Neuron (in vitro differentiated cells): ENCODE data around the gene INPP5A.

Experiments used
- H2AFZ ChIP-seq: one replicate; pipeline ENCODE4 v1.6.1; 2013; ENCODE audit warnings: low read depth, mild to moderate bottlenecking, inconsistent platforms, low read length, moderate library complexity
- H3K27me3 ChIP-seq: one replicate; pipeline ENCODE4 v1.6.1; 2013; ENCODE audit warnings: low read length; ENCODE audit not compliant: insufficient read depth
- H3K36me3 ChIP-seq: one replicate; pipeline ENCODE4 v1.6.1; 2013; ENCODE audit warnings: low read length; ENCODE audit not compliant: insufficient read depth
- H3K4me1 ChIP-seq: one replicate; pipeline ENCODE4 v1.6.1; 2013; ENCODE audit warnings: low read length; ENCODE audit not compliant: insufficient read depth
- H3K4me3 ChIP-seq: 2 replicates; pipeline ENCODE4 v1.5.1; 2013; ENCODE audit warnings: mild to moderate bottlenecking, low read length, moderate library complexity
- H3K9me3 ChIP-seq: one replicate; pipeline ENCODE4 v1.6.1; 2013; ENCODE audit warnings: low read length

INPP5A gene

DNA sequence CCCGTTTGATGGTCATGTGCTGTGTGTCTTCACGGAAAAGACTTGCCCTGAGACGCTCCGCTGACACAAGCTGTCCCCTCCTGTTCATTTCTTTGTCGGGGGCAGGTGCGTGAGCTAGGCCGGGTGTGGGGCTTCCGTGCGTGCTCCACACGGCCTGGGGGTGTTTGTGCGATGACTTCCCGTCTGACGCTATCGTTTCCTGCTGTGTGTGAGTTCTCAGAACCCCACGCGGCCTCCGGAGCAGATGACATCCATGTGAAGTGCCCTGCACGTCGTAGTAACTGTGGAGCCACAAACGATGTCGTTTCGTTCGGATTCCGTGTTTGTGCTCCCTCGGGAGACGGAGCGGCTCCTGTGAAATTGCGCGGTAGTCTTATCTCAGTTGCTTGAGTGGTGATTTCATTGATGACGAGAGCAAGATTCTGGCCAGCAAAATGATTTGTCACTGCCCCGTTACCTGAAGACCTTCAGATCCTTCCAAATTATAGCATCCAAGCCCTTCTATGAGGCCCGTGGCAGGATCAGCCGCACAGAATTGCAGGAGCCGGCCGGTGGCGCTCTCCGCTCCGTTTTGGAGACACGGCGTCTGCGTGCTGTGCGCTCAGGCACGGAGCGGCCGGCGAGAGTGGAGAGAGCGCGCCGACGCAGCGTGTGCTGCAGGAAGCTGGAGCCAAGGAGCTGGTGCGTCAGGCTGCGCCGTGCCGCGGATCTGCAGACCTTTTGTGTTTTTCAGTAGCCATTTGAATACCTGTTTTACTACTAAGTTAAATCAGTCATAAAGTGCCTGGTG is 153.4 kb downstream of the INPP5A start:
- H3K4me1 ChIP-seq = no peaks in the 10 kb centered on the region
- peaks cover 3% of the 10 kb centered on the region for H3K36me3 ChIP-seq
- no peak overlapping the region for H2AFZ ChIP-seq
- no peak overlapping the region for H3K4me3 ChIP-seq
- no peaks in the 10 kb centered on the region for H3K27me3 ChIP-seq
- peaks cover 23% of the 10 kb centered on the region for H3K9me3 ChIP-seq

GRCh38 chr10:132691711-132692153 is 154.1 kb downstream of the INPP5A start:
- Histone ChIP-seq H2AFZ (no peak overlapping the region), H3K4me3 (no peak overlapping the region), H3K36me3 (peaks cover 3% of the 10 kb centered on the region), H3K4me1 (no peaks in the 10 kb centered on the region), H3K27me3 (no peaks in the 10 kb centered on the region), H3K9me3 (peaks cover 26% of the 10 kb centered on the region)

DNA sequence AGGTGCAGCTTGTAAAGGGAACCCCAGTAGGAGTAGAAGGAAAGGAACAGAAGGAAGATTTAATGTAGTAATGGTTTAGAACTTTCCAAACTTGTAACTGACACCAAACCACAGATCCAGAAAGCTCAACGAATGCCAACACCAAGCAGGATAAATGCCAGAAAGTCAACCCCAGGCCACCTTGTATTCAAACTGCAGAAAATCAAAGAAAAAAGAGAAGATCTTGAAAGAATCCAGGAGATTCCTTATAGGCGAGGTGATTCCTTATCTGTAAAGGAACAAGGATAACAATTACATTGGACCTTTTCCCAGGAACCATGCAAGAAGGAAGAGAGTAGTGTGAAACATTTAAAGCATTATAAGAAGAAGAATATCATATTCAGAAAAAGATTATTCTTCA is 154.7 kb downstream of the INPP5A start:
- Histone ChIP-seq H3K4me1 (no peaks in the 10 kb centered on the region), H2AFZ (no peak overlapping the region), H3K4me3 (no peak overlapping the region), H3K9me3 (peaks cover 26% of the 10 kb centered on the region), H3K36me3 (peaks cover 3% of the 10 kb centered on the region), H3K27me3 (no peaks in the 10 kb centered on the region)

DNA sequence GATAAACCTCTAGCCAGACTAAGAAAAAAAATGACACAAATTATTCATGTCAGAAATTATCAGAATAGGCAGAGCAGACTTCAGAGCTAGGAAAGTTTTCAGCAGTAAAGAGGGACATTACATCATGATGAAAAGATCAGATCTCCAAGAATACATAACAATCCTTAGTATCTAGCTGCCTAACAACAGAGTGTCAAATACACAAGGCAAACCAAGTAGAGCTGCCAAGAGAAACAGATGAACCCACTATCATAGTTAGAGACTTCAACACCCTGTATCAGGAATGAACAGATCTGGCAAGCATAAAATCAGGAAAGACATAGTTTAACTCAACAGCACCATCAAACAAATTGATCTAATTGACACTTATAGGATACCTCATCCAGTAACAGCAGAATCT is 156.1 kb downstream of the INPP5A start:
- Histone ChIP-seq H2AFZ (no peak overlapping the region), H3K27me3 (no peaks in the 10 kb centered on the region), H3K4me1 (no peaks in the 10 kb centered on the region), H3K9me3 (peaks cover 30% of the 10 kb centered on the region), H3K36me3 (peaks cover 3% of the 10 kb centered on the region), H3K4me3 (no peak overlapping the region)

DNA sequence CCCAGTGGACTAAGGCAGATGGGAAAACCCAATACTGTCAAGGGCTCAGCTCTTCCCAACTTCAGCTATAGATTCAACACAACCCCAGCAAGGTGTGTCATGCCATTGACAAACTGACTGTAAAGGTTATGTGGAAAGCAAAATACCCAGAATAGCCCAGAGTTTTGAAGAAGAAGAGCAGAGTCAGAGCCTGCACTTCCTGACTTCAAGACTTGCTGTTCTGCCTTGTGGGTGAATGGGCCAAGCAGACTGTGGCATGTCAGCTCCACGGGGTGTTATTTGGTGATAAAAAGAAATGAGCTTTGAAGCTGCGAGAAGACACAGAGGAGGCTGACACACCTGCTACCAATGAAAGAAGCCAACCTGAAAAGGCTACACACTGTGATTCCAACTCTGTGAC is 158.6 kb downstream of the INPP5A start:
- Histone ChIP-seq H3K27me3 (no peaks in the 10 kb centered on the region), H3K36me3 (no peaks in the 10 kb centered on the region), H2AFZ (no peak overlapping the region), H3K4me1 (no peaks in the 10 kb centered on the region), H3K4me3 (no peak overlapping the region), H3K9me3 (peaks cover 16% of the 10 kb centered on the region)

DNA sequence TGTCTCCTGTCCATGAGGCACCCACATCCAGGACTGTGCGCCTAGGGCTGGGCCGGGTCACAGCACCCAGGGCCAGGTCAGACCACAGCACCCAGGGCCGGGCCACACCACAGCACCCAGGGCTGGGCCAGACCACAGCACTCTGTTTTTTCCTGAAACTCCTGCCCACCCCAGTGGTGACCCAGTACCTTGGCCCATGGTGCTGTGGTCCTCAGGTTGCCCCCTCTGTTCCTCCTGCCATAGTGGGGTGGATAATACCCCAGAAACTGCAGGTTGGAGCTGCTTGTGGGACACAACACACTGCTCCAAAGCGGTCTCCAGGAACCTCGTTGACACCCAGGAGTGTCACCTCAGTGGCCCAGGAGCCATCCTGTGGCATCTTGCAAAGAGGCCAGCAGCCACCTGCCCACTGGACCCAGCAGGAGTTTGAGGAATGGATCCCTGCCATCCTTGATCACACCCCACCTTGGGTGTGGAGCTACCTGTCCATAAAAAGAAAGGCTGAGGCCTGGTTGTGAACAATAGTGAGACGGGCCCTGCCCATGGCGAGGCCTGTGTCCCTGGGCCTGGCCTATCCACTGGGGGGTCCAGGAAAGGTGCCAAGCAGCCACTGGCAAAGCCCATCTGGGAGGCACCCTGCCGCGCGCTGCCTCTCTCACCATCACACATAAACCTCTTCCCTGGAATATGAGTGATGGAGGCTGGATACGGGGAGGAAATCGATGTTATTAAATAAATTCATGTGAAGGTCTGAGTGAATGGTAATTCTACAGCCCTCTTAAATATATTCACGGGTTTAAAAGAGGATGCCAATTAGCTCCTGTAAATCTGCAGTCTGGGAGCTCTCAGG is 159.4 kb downstream of the INPP5A start:
- H3K27me3 ChIP-seq = no peaks in the 10 kb centered on the region
- no peaks in the 10 kb centered on the region for H3K36me3 ChIP-seq
- no peaks in the 10 kb centered on the region for H3K4me1 ChIP-seq
- peaks cover 15% of the 10 kb centered on the region for H3K9me3 ChIP-seq
- no peak overlapping the region for H2AFZ ChIP-seq
- no peak overlapping the region for H3K4me3 ChIP-seq

DNA sequence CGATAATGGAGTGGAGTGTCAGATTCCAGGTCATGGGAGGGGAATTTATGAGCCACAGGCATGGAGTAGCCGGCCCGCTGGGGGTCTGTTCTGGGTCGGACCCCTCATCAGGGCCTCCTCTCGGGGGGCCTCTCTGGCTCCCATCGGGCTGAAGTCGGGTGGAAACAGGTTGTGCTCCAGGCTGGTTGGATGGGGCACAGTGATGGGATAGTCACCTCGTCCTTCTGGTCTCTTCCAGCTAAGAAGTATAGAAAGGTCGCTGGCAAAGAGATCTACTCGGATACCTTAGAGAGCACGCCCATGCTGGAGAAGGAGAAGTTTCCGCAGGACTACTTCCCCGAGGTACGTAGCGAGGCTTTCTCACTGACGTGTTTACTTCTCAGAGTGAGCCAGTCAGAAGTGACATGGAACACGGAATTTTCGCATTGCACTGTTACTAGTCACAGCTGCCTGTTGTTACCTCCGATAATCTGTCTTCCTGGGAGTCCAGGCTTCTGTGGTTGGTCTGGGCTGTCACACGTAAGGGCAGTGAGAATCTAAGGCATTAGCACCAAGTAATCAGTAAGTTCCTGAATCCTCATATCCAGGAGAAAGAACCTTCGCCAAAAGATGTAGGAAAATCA is 160.1 kb downstream of the INPP5A start:
- Histone ChIP-seq H3K4me1 (no peaks in the 10 kb centered on the region), H3K36me3 (no peaks in the 10 kb centered on the region), H2AFZ (no peak overlapping the region), H3K27me3 (no peaks in the 10 kb centered on the region), H3K9me3 (peaks cover 15% of the 10 kb centered on the region), H3K4me3 (no peak overlapping the region)

DNA sequence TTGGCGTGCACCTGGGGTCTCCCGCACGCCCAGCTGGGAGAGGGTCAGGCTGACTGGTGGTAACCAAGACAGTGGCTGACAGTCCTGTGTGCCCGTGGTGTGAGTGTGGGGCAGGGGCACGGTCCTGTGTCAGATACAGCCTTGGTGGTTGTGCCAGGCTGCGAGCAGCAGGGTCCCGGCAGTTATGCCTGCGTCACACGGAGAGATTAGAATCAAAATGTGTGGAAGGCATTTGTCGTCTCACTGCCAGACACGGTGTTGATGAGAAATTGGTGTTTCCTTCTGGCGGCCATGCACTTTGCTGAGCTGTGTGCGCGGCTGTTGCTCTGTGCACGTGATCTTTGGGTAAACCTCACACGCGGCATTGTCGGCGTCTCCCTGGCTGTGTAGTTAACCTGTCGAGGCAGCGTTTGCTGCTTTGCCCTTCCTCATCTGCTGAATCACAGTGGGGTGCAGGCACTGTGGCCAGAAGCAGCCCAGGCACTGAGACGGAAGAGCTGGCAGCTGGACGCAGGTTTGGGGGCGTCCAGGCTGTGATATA is 160.7 kb downstream of the INPP5A start:
- Histone ChIP-seq H3K27me3 (no peaks in the 10 kb centered on the region), H3K4me3 (no peak overlapping the region), H3K4me1 (no peaks in the 10 kb centered on the region), H2AFZ (no peak overlapping the region), H3K9me3 (peaks cover 15% of the 10 kb centered on the region), H3K36me3 (peaks cover 2% of the 10 kb centered on the region)

DNA sequence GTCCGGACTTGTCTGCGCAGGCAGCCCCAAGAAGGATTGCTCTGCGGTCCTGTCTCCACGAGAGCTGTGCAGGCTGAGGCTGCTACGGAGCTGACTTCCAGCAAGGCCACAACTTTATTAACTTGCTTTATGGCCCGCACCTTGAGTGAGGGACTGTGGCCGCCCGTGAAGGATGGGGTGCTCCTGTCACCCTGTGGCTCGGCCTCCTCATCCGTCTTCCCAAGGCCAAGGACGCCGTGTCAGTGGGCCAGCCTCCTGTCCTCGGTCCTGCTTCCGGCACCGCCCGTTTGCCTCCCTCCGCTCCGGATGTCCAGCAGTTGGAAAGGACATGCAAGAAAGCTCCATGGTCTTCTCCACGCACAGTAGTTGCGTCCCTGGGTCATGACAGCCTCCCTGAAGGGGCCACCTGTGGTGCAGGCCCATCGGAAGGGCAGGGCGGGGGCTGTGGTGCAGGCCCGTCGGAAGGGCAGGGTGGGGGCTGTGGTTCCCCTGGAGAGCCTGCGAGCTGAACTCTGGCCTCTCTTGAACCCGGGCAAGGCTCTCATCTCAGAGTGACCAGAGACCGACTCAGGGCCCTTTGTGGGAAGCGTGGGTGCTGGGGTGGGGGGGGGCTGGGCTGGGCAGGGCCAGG is 161.3 kb downstream of the INPP5A start:
- Histone ChIP-seq H3K4me3 (no peak overlapping the region), H3K9me3 (peaks cover 19% of the 10 kb centered on the region), H3K36me3 (peaks cover 4% of the 10 kb centered on the region), H2AFZ (no peak overlapping the region), H3K4me1 (no peaks in the 10 kb centered on the region), H3K27me3 (no peaks in the 10 kb centered on the region)

- no peak overlapping the region for H3K4me3 ChIP-seq
- H2AFZ ChIP-seq = no peak overlapping the region
- peaks cover 20% of the 10 kb centered on the region for H3K9me3 ChIP-seq
- no peaks in the 10 kb centered on the region for H3K4me1 ChIP-seq
- no peaks in the 10 kb centered on the region for H3K27me3 ChIP-seq
- H3K36me3 ChIP-seq = peaks cover 4% of the 10 kb centered on the region
These were observed 162.0 kb downstream of the INPP5A start for GRCh38 chr10:132699411-132700155.

DNA sequence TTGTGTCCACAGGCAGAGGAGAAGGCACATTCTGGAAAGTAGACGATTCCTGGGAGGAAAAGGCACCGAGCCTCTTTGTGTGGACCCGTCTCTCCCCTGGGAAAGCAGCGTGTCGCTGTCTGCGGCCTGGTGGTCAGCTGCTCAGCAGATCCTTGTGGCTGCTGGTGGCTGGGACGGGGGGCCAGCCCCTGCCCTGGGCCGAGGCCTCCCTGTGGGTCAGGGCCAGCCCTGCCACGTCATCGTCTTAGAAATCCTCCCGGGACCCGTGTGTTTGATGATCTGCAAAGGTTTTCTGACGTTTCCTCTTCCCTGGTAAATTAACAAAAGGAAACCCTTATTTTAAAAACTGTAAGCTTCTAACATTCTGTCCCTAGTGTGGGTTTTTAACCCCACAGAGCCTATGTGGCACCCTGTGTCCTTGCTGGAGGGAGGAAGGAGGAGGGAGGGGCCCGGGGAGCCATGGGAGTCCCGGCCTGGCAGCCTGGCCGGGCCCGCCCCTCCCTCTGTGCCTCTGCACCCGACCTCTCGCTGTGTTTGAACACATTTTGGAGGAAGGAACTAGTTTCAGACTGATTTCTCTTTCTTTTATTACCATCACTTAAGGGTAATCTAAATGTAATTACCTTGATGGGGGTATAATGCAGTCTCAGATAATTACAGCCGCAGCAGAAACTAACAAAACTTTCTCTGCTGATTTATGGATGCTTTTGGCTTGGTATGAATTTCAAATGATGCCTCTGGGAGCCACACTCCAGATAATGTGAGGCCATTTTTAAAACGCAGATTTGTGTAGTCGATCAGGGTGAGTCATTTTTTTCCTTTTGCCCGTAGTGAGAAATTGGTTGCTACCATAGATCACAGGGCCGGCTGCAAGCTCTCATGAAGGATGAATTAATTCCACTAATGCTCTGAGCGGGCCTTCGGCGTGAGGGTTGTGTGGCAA is 162.8 kb downstream of the INPP5A start:
- Histone ChIP-seq H2AFZ (no peak overlapping the region), H3K4me1 (no peaks in the 10 kb centered on the region), H3K36me3 (peaks cover 5% of the 10 kb centered on the region), H3K27me3 (no peaks in the 10 kb centered on the region), H3K9me3 (peaks cover 24% of the 10 kb centered on the region), H3K4me3 (no peak overlapping the region)
